ENCODE data around the gene R3HDM2.

The R3HDM2 gene

GRCh38 chr12:57262126-57262822 is 168.6 kb downstream of the R3HDM2 start:
- DNase-seq (ENCODE audit: low read depth): no peak
- no peak for TF ChIP-seq CTCF (IDR thresholded peaks at IDR 0.05; ENCODE audit: control insufficient read depth, insufficient read depth, low read depth, low read length, missing control alignments)
- no peak overlapping the region for H3K4me3 ChIP-seq (ENCODE audit: control insufficient read depth, low read depth, low read length)

- no peak overlapping the region for H3K4me3 ChIP-seq (ENCODE audit: control insufficient read depth, low read depth, low read length)
- DNase-seq (ENCODE audit: low read depth): no peak
- TF ChIP-seq CTCF (IDR thresholded peaks at IDR 0.05; ENCODE audit: control insufficient read depth, insufficient read depth, low read depth, low read length, missing control alignments): no peak
Measured at GRCh38 chr12:57261428-57261865, 169.4 kb downstream of the R3HDM2 start.

- no peak for TF ChIP-seq CTCF (IDR thresholded peaks at IDR 0.05; ENCODE audit: control insufficient read depth, insufficient read depth, low read depth, low read length, missing control alignments)
- no peak overlapping the region for H3K4me3 ChIP-seq (ENCODE audit: control insufficient read depth, low read depth, low read length)
- DNase-seq (ENCODE audit: low read depth): no peak
Measured at GRCh38 chr12:57260366-57260765, 170.5 kb downstream of the R3HDM2 start.

GRCh38 chr12:57258977-57259970 is 171.6 kb downstream of the R3HDM2 start:
- no peak for DNase-seq (ENCODE audit: low read depth)
- H3K4me3 ChIP-seq (ENCODE audit: control insufficient read depth, low read depth, low read length): no peak overlapping the region
- TF ChIP-seq CTCF (IDR thresholded peaks at IDR 0.05; ENCODE audit: control insufficient read depth, insufficient read depth, low read depth, low read length, missing control alignments): no peak

GRCh38 chr12:57255916-57256315 is 174.9 kb downstream of the R3HDM2 start:
- no peak for DNase-seq (ENCODE audit: low read depth)
- no peak overlapping the region for H3K4me3 ChIP-seq (ENCODE audit: control insufficient read depth, low read depth, low read length)
- no peak for TF ChIP-seq CTCF (IDR thresholded peaks at IDR 0.05; ENCODE audit: control insufficient read depth, insufficient read depth, low read depth, low read length, missing control alignments)

GRCh38 chr12:57254506-57255280 is 176.2 kb downstream of the R3HDM2 start:
- H3K4me3 ChIP-seq (ENCODE audit: control insufficient read depth, low read depth, low read length): no peak overlapping the region
- no peak for TF ChIP-seq CTCF (IDR thresholded peaks at IDR 0.05; ENCODE audit: control insufficient read depth, insufficient read depth, low read depth, low read length, missing control alignments)
- DNase-seq (ENCODE audit: low read depth): no peak
